ENCODE results near the gene CD40LG.
A peak's percentile ranks its signal among the peaks of the same experiment; 100 is the strongest.

Gene CD40LG

GRCh38 chrX:136647677-136648360 is at the start of gene CD40LG:
TSS of gene CD40LG (plus strand) at chrX:136648158. CDS start at chrX:136648249, 91 bp downstream.
- no peak for DNase-seq (ENCODE audit: low read depth)
- H3K4me3 ChIP-seq (ENCODE audit: low read depth, low read length), result no peak within 1 kb of the TSS
- TF ChIP-seq CTCF (IDR thresholded peaks at IDR 0.05; ENCODE audit: control insufficient read depth, extremely low read depth, insufficient read depth), result no peak

- no peak for DNase-seq (ENCODE audit: low read depth)
- H3K4me3 ChIP-seq (ENCODE audit: low read depth, low read length), result no peak overlapping the region
- TF ChIP-seq CTCF (IDR thresholded peaks at IDR 0.05; ENCODE audit: control insufficient read depth, extremely low read depth, insufficient read depth), result no peak
These were observed 49.3 kb upstream of the CD40LG start for GRCh38 chrX:136598631-136599030.

GRCh38 chrX:136600059-136600458 is 47.9 kb upstream of the CD40LG start:
- DNase-seq (ENCODE audit: low read depth), result no peak
- no peak overlapping the region for H3K4me3 ChIP-seq (ENCODE audit: low read depth, low read length)
- TF ChIP-seq CTCF (IDR thresholded peaks at IDR 0.05; ENCODE audit: control insufficient read depth, extremely low read depth, insufficient read depth), result no peak

- no peak for TF ChIP-seq CTCF (IDR thresholded peaks at IDR 0.05; ENCODE audit: control insufficient read depth, extremely low read depth, insufficient read depth)
These were observed 40.7 kb upstream of the CD40LG start for GRCh38 chrX:136607236-136607635.

GRCh38 chrX:136608295-136608933 is 39.5 kb upstream of the CD40LG start:
- TF ChIP-seq CTCF (IDR thresholded peaks at IDR 0.05; ENCODE audit: control insufficient read depth, extremely low read depth, insufficient read depth), result peak; percentile 50
- H3K4me3 ChIP-seq (ENCODE audit: low read depth, low read length), result no peak overlapping the region
- no peak for DNase-seq (ENCODE audit: low read depth)

More at GRCh38 chrX:136607236-136607635, 40.7 kb upstream of the CD40LG start:
- no peak overlapping the region for H3K4me3 ChIP-seq (ENCODE audit: low read depth, low read length)
- no peak for DNase-seq (ENCODE audit: low read depth)

GRCh38 chrX:136616987-136617685 is 30.8 kb upstream of the CD40LG start:
- no peak for DNase-seq (ENCODE audit: low read depth)
- TF ChIP-seq CTCF (IDR thresholded peaks at IDR 0.05; ENCODE audit: control insufficient read depth, extremely low read depth, insufficient read depth), result no peak
- H3K4me3 ChIP-seq (ENCODE audit: low read depth, low read length), result no peak overlapping the region
